ENCODE results near the gene SMIM29.

SMIM29 gene

DNA sequence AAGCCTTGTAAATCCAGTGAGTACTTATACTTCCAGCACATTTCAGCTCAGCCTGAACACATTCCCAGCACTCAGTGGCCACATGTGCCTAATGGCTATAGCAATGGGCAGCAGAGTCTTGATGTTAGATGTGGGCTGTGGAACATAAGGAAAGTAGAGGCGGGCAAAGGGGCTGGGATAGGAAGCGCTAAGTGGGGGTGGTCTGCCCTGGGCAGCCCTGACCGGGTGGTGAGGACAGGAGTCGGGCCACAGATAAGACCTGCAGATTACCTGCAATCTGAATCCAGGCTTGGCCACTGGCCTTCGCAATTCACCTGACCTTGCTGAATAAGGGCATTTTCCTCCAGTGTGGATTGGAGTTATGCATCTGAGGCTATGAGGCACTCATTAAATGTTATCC is 23.3 kb downstream of the SMIM29 start:
- TF ChIP-seq, protein P1, sequence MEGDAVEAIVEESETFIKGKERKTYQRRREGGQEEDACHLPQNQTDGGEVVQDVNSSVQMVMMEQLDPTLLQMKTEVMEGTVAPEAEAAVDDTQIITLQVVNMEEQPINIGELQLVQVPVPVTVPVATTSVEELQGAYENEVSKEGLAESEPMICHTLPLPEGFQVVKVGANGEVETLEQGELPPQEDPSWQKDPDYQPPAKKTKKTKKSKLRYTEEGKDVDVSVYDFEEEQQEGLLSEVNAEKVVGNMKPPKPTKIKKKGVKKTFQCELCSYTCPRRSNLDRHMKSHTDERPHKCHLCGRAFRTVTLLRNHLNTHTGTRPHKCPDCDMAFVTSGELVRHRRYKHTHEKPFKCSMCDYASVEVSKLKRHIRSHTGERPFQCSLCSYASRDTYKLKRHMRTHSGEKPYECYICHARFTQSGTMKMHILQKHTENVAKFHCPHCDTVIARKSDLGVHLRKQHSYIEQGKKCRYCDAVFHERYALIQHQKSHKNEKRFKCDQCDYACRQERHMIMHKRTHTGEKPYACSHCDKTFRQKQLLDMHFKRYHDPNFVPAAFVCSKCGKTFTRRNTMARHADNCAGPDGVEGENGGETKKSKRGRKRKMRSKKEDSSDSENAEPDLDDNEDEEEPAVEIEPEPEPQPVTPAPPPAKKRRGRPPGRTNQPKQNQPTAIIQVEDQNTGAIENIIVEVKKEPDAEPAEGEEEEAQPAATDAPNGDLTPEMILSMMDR (IDR thresholded peaks at IDR 0.05; ENCODE audit: extremely low read depth, missing control alignments) = no peak
- no peak for DNase-seq (ENCODE audit: low spot score)

DNA sequence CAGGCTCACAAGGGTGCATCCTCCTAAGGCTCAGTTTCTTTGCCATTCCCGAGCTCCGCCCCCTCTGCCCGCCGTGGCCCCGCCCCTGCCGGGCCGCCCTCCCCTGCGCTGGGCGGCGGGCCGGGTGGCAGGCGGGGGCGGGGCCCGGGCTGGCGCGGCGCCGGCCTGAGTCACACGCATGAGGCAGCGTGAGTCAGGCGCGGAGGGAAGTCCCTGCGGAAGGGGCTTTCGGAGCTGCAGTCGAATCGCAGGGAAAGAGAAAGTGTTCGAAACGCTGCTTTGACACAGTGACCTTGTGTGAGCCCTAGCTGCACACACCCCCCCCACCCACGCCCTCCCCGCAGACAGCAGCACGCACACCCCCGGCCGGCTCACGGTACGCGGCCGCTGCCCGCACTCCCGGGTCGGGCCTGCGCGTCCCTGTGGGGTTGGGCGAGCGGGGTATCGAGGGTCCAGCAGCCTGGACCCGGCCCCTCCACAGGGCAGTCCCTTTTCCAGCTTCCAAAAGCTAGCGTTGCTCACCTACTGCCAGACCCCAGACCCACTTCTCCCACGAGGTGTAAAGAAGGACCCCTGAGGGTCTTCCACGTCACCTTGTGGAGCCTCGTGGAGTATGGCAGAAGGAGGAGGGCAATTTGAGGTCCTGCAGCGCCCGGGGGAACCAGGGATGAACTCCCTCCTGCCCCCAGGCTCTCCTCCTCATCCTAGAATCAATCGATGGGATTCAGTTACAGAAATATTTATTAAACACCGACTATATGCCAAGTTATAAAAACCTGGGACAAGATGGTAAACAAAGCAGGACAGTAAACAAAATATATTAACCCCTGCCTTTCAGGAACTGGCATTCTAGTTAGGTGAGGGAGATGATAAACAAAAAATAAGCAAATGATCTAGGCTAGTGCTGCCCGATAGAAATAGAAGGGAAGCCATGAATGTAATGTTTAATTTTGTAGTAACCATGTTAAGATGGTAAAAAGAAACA is 24.6 kb downstream of the SMIM29 start:
- DNase-seq (ENCODE audit: low spot score) = peak; percentile 98
- TF ChIP-seq, protein P1 (IDR thresholded peaks at IDR 0.05; ENCODE audit: extremely low read depth, missing control alignments) = no peak

DNA sequence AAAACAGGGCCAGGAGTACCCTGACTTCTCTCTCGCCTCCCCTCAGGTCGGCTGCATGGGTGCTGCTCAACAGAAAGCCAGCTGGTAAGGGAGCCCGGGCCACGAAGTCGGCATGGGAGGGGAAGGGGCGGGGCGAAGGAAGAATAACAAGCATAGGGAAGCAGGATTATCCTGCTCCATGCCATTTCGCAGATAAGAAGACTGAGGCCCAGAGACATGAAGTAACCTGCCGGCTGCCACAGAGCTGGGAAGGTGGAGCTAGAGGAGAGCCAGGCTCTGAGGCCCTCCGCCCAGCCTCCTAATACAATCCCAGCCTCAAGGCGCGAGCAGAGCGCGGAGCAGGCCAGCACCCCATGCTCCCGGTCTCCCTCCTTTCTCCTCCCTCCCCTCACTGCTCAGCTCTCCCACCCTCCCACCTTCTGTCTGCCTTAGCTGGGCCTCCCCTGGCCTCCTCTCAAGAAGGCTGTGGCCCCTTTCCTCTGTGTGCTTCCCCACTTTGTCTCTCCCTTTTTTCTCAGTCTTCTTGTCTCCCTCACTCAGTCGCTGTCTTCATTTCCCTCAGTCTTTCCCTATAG is 25.3 kb downstream of the SMIM29 start:
- TF ChIP-seq, protein P1 (IDR thresholded peaks at IDR 0.05; ENCODE audit: extremely low read depth, missing control alignments) = no peak
- no peak for DNase-seq (ENCODE audit: low spot score)

DNA sequence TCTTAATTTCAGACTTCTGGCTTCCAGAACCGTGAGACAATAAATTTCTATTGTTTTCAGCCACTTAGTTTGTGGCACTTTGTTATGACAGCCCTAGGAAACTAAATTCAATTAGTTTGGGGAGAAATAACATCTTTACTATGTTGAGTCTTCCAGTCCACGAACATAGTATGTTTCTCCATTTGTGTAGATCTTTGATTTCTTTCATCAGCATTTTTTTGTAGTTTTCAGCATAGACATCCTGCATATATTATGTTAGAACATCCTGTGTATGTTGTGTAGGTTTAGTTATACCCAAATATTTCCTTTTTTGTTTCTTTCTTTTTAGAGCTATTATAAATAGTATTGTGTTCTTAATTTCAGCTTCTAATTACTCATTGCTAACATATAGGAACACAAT is 30.1 kb downstream of the SMIM29 start:
- TF ChIP-seq, protein P1 (IDR thresholded peaks at IDR 0.05; ENCODE audit: extremely low read depth, missing control alignments) = no peak
- no peak for DNase-seq (ENCODE audit: low spot score)

DNA sequence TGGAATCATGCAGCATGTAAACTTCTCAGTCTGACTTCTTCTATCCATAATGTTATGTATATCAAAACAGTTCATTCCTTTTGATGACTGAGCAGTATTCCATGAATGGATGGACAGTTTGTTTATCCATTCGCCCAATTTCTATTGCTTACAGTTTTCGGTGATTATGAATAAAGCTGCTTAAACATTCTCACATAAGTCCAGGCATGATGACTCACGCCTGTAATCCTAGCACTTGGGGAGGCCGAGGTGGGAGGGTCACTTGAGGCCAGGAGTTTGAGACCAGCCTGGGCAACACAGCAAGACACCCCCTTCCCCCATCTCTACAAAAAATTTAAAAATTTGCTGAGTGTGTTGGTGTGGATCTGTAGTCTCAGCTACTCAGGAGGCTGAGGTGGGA is 35.0 kb downstream of the SMIM29 start:
- DNase-seq (ENCODE audit: low spot score) = no peak
- TF ChIP-seq, protein P1 (IDR thresholded peaks at IDR 0.05; ENCODE audit: extremely low read depth, missing control alignments) = no peak

DNA sequence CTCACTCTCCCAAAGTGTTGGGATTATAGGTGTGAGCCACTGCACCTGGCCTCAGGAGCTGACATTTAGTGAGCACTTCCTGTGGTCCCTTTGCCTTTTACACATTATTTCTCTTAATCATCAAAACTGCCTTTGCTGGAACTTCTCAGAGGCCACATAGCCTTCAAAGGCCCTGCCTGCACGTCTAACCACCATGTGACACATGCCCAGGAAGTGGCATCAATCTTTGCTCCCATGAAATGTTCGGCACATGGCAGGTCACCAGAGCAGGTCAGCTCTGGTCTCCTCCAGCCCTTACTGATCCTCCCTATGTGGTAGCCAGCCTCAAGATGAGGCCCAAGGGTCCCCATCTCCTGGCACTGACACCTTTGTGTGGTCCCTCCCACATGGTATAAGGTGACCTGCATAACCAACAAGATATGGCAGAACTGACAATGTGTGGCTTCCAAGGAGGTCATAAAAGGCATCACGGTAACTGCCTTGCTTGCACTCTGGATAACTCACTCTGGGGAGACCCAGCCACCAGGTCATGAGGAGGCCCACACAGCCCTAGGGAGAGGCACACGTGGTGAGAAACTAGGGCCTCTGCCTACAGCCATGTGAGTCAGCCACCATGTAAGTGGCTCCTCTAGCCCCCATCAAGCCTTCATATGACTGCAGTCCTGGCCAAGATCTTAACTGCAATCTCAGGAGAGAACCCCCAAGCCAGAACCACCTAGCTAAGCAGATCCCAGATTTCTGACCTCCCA is 40.9 kb downstream of the SMIM29 start:
- DNase-seq (ENCODE audit: low spot score) = no peak
- TF ChIP-seq, protein P1 (IDR thresholded peaks at IDR 0.05; ENCODE audit: extremely low read depth, missing control alignments) = no peak

All from GM20000 (cell line).